SK-N-SH treated with all-trans-retinoic acid at 6 μM for 48 hours (cell line): ENCODE data around the gene HOMER1.
"Not testable (repeated sequence)": the region's sequence is repeated elsewhere in the genome, so short reads cannot be mapped to it uniquely, and the experiment has no call there.

Source experiments
- ATAC-seq: fragments of 200-7000 bp; cut with Tn5 transposase; 3 replicates; pipeline ENCODE4 v1.9.1; 2020; ENCODE audit warnings: mild to moderate bottlenecking, moderate library complexity
- ARNTL ChIP-seq: fragments of 450-650 bp; formaldehyde crosslinking; IDR thresholded peaks from 2 replicates; pipeline ENCODE4 v1.5.0; 2020; ENCODE audit warnings: low read depth, mild to moderate bottlenecking, moderate library complexity, borderline replicate concordance
- BACH2 ChIP-seq: fragments of 250-450 bp; sonication (Bioruptor Pico); IDR thresholded peaks from 2 replicates; pipeline ENCODE4 v1.9.0; 2021; ENCODE audit warnings: mild to moderate bottlenecking, borderline replicate concordance
- CSDC2 ChIP-seq: fragments of 250-450 bp; sonication (Bioruptor Pico); IDR thresholded peaks from 2 replicates; pipeline ENCODE4 v1.5.0; 2020; ENCODE audit warnings: mild to moderate bottlenecking, moderate library complexity
- CSRNP3 ChIP-seq: fragments of 250-450 bp; sonication (Bioruptor Pico); IDR thresholded peaks from 2 replicates; pipeline ENCODE4 v1.5.1; 2021; ENCODE audit warnings: mild to moderate bottlenecking, moderate library complexity
- ESRRG ChIP-seq: fragments of 250-450 bp; sonication (Bioruptor Pico); IDR thresholded peaks from 2 replicates; pipeline ENCODE4 v1.6.1; 2021; ENCODE audit warnings: mild to moderate bottlenecking
- GLIS3 ChIP-seq: fragments of 250-450 bp; sonication (Bioruptor Pico); IDR thresholded peaks from 2 replicates; pipeline ENCODE4 v1.5.0; 2020; ENCODE audit warnings: mild to moderate bottlenecking, moderate library complexity
- OSR1 ChIP-seq: fragments of 250-450 bp; sonication (Bioruptor Pico); IDR thresholded peaks from 2 replicates; pipeline ENCODE4 v1.8.0; 2022; ENCODE audit warnings: moderate library complexity, mild to moderate bottlenecking, inconsistent platforms
- PATZ1 ChIP-seq: fragments of 250-450 bp; sonication (Bioruptor Pico); IDR thresholded peaks from 2 replicates; pipeline ENCODE4 v1.8.0; 2020; ENCODE audit warnings: mild to moderate bottlenecking, moderate library complexity, borderline replicate concordance
- POU6F1 ChIP-seq: fragments of 250-450 bp; sonication (Bioruptor Pico); IDR thresholded peaks from 2 replicates; pipeline ENCODE4 v1.8.0; 2021; ENCODE audit warnings: low read depth, mild to moderate bottlenecking, moderate library complexity, borderline replicate concordance
- PPARA ChIP-seq: fragments of 250-450 bp; sonication (Bioruptor Pico); IDR thresholded peaks from 2 replicates; pipeline ENCODE4 v1.5.0; 2020; ENCODE audit warnings: mild to moderate bottlenecking, borderline replicate concordance
- RARB ChIP-seq: fragments of 250-450 bp; sonication (Bioruptor Pico); IDR thresholded peaks from 2 replicates; pipeline ENCODE4 v1.8.0; 2021; ENCODE audit warnings: mild to moderate bottlenecking, moderate library complexity
- SNAI2 ChIP-seq: fragments of 250-450 bp; sonication (Bioruptor Pico); IDR thresholded peaks from 2 replicates; pipeline ENCODE4 v1.5.0; 2020; ENCODE audit warnings: mild to moderate bottlenecking, moderate library complexity
- TOX ChIP-seq: fragments of 250-450 bp; sonication (Bioruptor Pico); IDR thresholded peaks from 2 replicates; pipeline ENCODE4 v1.8.0; 2021; ENCODE audit warnings: mild to moderate bottlenecking, moderate library complexity, borderline replicate concordance
- TSHZ2 ChIP-seq: fragments of 250-450 bp; sonication (Bioruptor Pico); IDR thresholded peaks from 2 replicates; pipeline ENCODE4 v1.5.0; 2020; ENCODE audit warnings: mild to moderate bottlenecking, moderate library complexity
- ZC3H10 ChIP-seq: fragments of 250-450 bp; sonication (Bioruptor Pico); IDR thresholded peaks from 2 replicates; pipeline ENCODE4 v1.5.1; 2021; ENCODE audit warnings: mild to moderate bottlenecking, moderate library complexity
- ZFP30 ChIP-seq: fragments of 450-650 bp; formaldehyde crosslinking; IDR thresholded peaks from 2 replicates; pipeline ENCODE4 v1.5.0; 2022; ENCODE audit warnings: mild to moderate bottlenecking, moderate library complexity
- ZNF565 ChIP-seq: fragments of 450-650 bp; formaldehyde crosslinking; conservative IDR thresholded peaks from 2 replicates; pipeline ENCODE4 v1.5.0; 2020; ENCODE audit warnings: low read depth, mild to moderate bottlenecking, moderate library complexity
- ZNF70 ChIP-seq: fragments of 450-650 bp; formaldehyde crosslinking; IDR thresholded peaks from 2 replicates; pipeline ENCODE4 v1.5.0; 2020; ENCODE audit warnings: mild to moderate bottlenecking, moderate library complexity
- ZNF8 ChIP-seq: fragments of 450-650 bp; formaldehyde crosslinking; IDR thresholded peaks from 2 replicates; pipeline ENCODE4 v1.5.0; 2020; ENCODE audit warnings: mild to moderate bottlenecking, moderate library complexity
- TF ChIP-seq, protein P1 (sequence below): fragments of 250-450 bp; sonication (Bioruptor Pico); IDR thresholded peaks from 2 replicates; pipeline ENCODE4 v1.5.1; 2020; ENCODE audit warnings: low read depth, mild to moderate bottlenecking, moderate library complexity

Gene HOMER1

GRCh38 chr5:79395296-79395695 is 118.6 kb downstream of the HOMER1 start:
- TF ChIP-seq SNAI2 (no peak), POU6F1 (CRISPR knock-in tag) (no peak), CSDC2 (CRISPR knock-in tag) (no peak), TOX (no peak), ARNTL (CRISPR knock-in tag) (no peak), OSR1 (CRISPR knock-in tag) (no peak), TSHZ2 (no peak)
- TF ChIP-seq, protein P1, sequence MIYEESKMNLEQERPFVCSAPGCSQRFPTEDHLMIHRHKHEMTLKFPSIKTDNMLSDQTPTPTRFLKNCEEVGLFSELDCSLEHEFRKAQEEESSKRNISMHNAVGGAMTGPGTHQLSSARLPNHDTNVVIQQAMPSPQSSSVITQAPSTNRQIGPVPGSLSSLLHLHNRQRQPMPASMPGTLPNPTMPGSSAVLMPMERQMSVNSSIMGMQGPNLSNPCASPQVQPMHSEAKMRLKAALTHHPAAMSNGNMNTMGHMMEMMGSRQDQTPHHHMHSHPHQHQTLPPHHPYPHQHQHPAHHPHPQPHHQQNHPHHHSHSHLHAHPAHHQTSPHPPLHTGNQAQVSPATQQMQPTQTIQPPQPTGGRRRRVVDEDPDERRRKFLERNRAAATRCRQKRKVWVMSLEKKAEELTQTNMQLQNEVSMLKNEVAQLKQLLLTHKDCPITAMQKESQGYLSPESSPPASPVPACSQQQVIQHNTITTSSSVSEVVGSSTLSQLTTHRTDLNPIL: no peak
- TF ChIP-seq, all 23 proteins: peak for 0
- ATAC-seq: no peak

DNA sequence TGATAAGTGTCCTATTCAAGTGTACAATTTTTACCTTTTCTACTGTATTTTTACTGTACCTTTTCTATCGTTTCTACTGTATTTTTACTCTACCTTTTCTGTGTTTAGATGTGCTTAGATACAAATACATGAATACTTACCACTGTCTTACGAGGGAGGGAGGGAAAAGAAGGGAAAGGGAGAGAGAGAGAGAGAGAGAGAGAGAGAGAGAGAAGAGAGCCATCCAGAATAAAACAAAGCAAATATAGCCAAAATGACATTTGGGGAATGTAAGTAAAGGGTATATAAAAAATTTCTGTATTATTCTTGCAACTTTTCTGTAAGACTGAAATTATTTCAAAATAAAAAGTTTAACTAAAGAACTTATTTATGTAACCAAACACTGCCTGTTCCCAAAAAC is 121.2 kb downstream of the HOMER1 start:
- no peak for TF ChIP-seq ZNF565 (CRISPR knock-in tag)
- TF ChIP-seq ZFP30 (CRISPR knock-in tag): no peak
- TF ChIP-seq RARB (CRISPR knock-in tag): no peak
- no peak for TF ChIP-seq TOX
- no peak for TF ChIP-seq ARNTL (CRISPR knock-in tag)
- TF ChIP-seq ZNF70 (CRISPR knock-in tag): no peak
- no peak for TF ChIP-seq BACH2 (CRISPR knock-in tag)
- TF ChIP-seq CSRNP3 (CRISPR knock-in tag): no peak
- no peak for TF ChIP-seq POU6F1 (CRISPR knock-in tag)
- TF ChIP-seq ZNF8 (CRISPR knock-in tag): no peak
- no peak for ATAC-seq

GRCh38 chr5:79386679-79387078 is 127.3 kb downstream of the HOMER1 start:
- no peak for ATAC-seq
- no peak for TF ChIP-seq TSHZ2
- TF ChIP-seq OSR1 (CRISPR knock-in tag): no peak
- no peak for TF ChIP-seq ESRRG (CRISPR knock-in tag)
- TF ChIP-seq RARB (CRISPR knock-in tag): no peak
- no peak for TF ChIP-seq GLIS3 (CRISPR knock-in tag)
- no peak for TF ChIP-seq ARNTL (CRISPR knock-in tag)
- TF ChIP-seq, protein P1: no peak
- no peak for TF ChIP-seq ZC3H10 (CRISPR knock-in tag)
- TF ChIP-seq PATZ1 (CRISPR knock-in tag): no peak
- no peak for TF ChIP-seq PPARA (CRISPR knock-in tag)
- no peak for TF ChIP-seq ZNF70 (CRISPR knock-in tag)
- no peak for TF ChIP-seq SNAI2
- no peak for TF ChIP-seq ZNF8 (CRISPR knock-in tag)
- TF ChIP-seq, all 23 proteins: peak for 0

DNA sequence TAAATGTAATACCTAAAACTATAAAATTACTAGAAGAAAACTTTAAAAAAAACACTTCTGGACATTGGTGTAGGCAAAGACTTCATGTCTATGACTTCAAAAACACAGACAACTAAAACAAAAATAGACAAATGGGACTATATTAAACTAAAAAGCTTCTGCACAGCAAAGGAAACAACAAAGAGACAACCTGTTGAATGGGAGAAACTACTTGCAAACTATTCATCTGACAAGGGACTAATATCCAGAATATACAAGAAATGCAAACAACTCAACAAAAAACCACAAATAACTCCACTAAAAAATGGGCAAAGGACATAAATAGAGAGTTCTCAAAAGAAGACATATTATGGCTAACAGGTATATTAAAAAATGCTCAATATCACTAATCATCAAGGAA is 128.8 kb downstream of the HOMER1 start:
- ATAC-seq: not testable (repeated sequence)
